K562 (cell line): ENCODE results near the gene RITA1. TPM values are rescaled to one million over a fixed set of nuclear protein-coding genes. Genes with fewer than 3 reads are reported as not detected.

ENCODE experiments used
- ESRRA ChIP-seq: fragments of 450-650 bp; IDR thresholded peaks from 2 replicates; pipeline ENCODE4 v1.6.1; 2014; ENCODE audit warnings: low read depth, mild to moderate bottlenecking, moderate library complexity, borderline replicate concordance
- FOXK2 ChIP-seq, 2 experiments: fragments of 450-650 bp; IDR thresholded peaks in 1 of 2; conservative IDR thresholded peaks in 1 of 2; 2 replicates each; pipeline ENCODE4 v1.6.1; 2016; ENCODE audit warnings: low read depth in 2 of 2, mild to moderate bottlenecking in 1 of 2
- MAFG ChIP-seq: fragments of 450-650 bp; conservative IDR thresholded peaks from 2 replicates; pipeline ENCODE4 v1.6.1; 2016; ENCODE audit warnings: missing genetic modification characterization, missing compliant biosample characterization
- SRF ChIP-seq, 2 experiments: fragments of 250-450, 450-650 bp in 1 of 2; sonication (Bioruptor Pico) in 1 of 2; sonication (generic) in 1 of 2; formaldehyde crosslinking; IDR thresholded peaks; 2 replicates each; pipeline versions ENCODE4 v1.5.0 to v1.5.1; 2020 to 2022; ENCODE audit warnings: mild to moderate bottlenecking in 1 of 2, missing genetic modification reagents in 1 of 2
- TBL1XR1 ChIP-seq, 2 experiments: IDR thresholded peaks; 2 replicates each; pipeline ENCODE4 v1.6.1; 2012; ENCODE audit warnings: improper control_type of control experiment in 2 of 2, low read length in 2 of 2, mild to moderate bottlenecking in 1 of 2
- U2AF1 ChIP-seq: fragments of 200-400 bp; formaldehyde crosslinking; optimal IDR thresholded peaks from 2 replicates; pipeline ENCODE3; 2017; ENCODE audit warnings: mild to moderate bottlenecking, low read depth, low read length, moderate library complexity
- ZC3H11A ChIP-seq: IDR thresholded peaks from 2 replicates; pipeline ENCODE4 v1.6.1; 2012; ENCODE audit warnings: low read depth, low read length, improper control_type of control experiment
- ZFX ChIP-seq: sonication (generic); formaldehyde crosslinking; IDR thresholded peaks from 2 replicates; pipeline ENCODE4 v1.8.0; 2022; ENCODE audit warnings: mild to moderate bottlenecking, missing genetic modification reagents, moderate library complexity
- ZZZ3 ChIP-seq: fragments of 450-650 bp; IDR thresholded peaks from 2 replicates; pipeline ENCODE4 v1.6.1; 2016; ENCODE audit warnings: antibody characterized with exemption, mild to moderate bottlenecking, moderate library complexity
- polyA plus RNA-seq, 8 experiments: library from polyadenylated mRNA; depleted of rRNA in 4 of 8; stranded (reverse) in 5 of 8; unstranded in 3 of 8; fragments of >200 nt; fragmentation: Nextera tagmentation in 2 of 8; fragmentation: Illumina TruSeq in 1 of 8; extraction: Ambion mirVana in 2 of 8; extraction: Trizol in 1 of 8; gene quantifications; 2 replicates each; pipeline versions ENCODE4 v1.2.1 to v1.2.3, GENCODE V29; 2011 to 2014; ENCODE audit warnings: inconsistent platforms in 1 of 8, missing spikeins in 1 of 8
- total RNA-seq, 7 experiments: library from RNA; depleted of rRNA in 6 of 7; stranded (reverse); fragments of >200 nt in 6 of 7; fragmentation: Illumina TruSeq in 2 of 7; extraction: Trizol in 2 of 7; gene quantifications; 2 replicates each; pipeline versions ENCODE4 v1.2.1 to v1.2.3, GENCODE V29; 2011 to 2021; ENCODE audit warnings: low replicate concordance in 1 of 7
- TF ChIP-seq, protein P1 (sequence below): fragments of 450-650 bp; IDR thresholded peaks from 2 replicates; pipeline ENCODE4 v1.6.1; 2014; ENCODE audit warnings: low read depth, mild to moderate bottlenecking, moderate library complexity, borderline replicate concordance
- TF ChIP-seq, protein P2 (sequence below): fragments of 450-650 bp; IDR thresholded peaks from 2 replicates; pipeline ENCODE4 v1.6.1; 2017; ENCODE audit warnings: mild to moderate bottlenecking, moderate library complexity
- TF ChIP-seq, protein P3 (sequence below): fragments of 450-650 bp; IDR thresholded peaks from 2 replicates; pipeline ENCODE4 v1.6.1; 2016; ENCODE audit warnings: mild to moderate bottlenecking, moderate library complexity

RITA1 gene
- total and polyA plus RNA-seq, 9 of the 15 experiments (the other 6 are each of a cell fraction or from before 2014, with no cell fraction given): 2.8 to 40.4 (median 18.0) TPM

DNA sequence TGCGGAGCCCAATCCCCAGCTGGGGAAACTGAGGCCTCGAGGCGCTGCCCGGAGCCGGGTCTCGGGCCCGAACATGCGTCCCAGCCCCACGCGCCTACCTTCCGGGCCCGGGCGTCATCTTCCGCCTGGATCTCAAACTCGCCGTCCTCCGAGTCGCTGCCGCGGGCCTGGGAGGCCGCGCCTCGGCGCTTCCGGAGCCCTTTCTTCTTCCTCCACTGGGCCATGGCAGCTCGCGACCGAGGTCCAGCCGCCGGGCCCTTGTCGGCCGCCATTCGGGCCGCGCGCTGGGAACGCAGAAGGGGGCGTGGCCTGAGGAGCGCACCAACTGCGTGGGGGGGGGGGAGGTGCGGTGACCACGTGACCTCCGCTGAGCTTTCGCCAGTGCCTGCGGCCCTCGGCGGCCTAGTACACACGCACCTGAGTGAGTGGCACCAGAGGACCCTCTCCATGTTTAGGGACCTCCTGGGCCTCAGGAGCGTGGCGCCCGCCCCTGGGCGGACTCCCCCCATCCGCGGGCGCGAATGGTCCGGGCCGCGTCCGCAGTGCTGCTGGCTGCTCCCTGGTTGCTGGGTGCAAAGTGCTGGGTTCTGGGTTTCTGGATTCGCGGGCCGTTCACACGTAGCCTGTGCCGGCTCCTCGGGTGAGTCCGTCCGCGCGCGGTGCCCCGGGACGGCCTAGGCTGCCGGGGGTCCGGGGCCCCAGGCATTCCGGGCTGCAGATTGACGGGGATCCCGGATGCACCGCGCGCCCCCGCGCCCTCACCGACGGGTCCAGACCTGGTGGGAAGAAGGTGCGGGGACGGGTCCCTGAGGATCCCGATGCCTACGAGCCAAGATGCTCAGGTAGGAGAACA lies at the start of gene RITA1, which contains the start of gene DDX54 (continued):
- 0 out of 4 replicates have a peak, but pooled peaks of 1 of the 2 experiments have one; percentile 49 for TF ChIP-seq SRF (CRISPR knock-in tag; IDR thresholded peaks at IDR 0.05)
- TF ChIP-seq, protein P1, sequence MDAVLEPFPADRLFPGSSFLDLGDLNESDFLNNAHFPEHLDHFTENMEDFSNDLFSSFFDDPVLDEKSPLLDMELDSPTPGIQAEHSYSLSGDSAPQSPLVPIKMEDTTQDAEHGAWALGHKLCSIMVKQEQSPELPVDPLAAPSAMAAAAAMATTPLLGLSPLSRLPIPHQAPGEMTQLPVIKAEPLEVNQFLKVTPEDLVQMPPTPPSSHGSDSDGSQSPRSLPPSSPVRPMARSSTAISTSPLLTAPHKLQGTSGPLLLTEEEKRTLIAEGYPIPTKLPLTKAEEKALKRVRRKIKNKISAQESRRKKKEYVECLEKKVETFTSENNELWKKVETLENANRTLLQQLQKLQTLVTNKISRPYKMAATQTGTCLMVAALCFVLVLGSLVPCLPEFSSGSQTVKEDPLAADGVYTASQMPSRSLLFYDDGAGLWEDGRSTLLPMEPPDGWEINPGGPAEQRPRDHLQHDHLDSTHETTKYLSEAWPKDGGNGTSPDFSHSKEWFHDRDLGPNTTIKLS: peak; percentile 48; the same call in 1 of the 2 replicates
- TF ChIP-seq ZC3H11A: no peak
- no peak for TF ChIP-seq MAFG (tag)
- no peak for TF ChIP-seq ESRRA
- TF ChIP-seq, protein P2, sequence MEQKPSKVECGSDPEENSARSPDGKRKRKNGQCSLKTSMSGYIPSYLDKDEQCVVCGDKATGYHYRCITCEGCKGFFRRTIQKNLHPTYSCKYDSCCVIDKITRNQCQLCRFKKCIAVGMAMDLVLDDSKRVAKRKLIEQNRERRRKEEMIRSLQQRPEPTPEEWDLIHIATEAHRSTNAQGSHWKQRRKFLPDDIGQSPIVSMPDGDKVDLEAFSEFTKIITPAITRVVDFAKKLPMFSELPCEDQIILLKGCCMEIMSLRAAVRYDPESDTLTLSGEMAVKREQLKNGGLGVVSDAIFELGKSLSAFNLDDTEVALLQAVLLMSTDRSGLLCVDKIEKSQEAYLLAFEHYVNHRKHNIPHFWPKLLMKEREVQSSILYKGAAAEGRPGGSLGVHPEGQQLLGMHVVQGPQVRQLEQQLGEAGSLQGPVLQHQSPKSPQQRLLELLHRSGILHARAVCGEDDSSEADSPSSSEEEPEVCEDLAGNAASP: no peak
- TF ChIP-seq ZFX (CRISPR knock-in tag): peak; percentile 99
- TF ChIP-seq, protein P3, sequence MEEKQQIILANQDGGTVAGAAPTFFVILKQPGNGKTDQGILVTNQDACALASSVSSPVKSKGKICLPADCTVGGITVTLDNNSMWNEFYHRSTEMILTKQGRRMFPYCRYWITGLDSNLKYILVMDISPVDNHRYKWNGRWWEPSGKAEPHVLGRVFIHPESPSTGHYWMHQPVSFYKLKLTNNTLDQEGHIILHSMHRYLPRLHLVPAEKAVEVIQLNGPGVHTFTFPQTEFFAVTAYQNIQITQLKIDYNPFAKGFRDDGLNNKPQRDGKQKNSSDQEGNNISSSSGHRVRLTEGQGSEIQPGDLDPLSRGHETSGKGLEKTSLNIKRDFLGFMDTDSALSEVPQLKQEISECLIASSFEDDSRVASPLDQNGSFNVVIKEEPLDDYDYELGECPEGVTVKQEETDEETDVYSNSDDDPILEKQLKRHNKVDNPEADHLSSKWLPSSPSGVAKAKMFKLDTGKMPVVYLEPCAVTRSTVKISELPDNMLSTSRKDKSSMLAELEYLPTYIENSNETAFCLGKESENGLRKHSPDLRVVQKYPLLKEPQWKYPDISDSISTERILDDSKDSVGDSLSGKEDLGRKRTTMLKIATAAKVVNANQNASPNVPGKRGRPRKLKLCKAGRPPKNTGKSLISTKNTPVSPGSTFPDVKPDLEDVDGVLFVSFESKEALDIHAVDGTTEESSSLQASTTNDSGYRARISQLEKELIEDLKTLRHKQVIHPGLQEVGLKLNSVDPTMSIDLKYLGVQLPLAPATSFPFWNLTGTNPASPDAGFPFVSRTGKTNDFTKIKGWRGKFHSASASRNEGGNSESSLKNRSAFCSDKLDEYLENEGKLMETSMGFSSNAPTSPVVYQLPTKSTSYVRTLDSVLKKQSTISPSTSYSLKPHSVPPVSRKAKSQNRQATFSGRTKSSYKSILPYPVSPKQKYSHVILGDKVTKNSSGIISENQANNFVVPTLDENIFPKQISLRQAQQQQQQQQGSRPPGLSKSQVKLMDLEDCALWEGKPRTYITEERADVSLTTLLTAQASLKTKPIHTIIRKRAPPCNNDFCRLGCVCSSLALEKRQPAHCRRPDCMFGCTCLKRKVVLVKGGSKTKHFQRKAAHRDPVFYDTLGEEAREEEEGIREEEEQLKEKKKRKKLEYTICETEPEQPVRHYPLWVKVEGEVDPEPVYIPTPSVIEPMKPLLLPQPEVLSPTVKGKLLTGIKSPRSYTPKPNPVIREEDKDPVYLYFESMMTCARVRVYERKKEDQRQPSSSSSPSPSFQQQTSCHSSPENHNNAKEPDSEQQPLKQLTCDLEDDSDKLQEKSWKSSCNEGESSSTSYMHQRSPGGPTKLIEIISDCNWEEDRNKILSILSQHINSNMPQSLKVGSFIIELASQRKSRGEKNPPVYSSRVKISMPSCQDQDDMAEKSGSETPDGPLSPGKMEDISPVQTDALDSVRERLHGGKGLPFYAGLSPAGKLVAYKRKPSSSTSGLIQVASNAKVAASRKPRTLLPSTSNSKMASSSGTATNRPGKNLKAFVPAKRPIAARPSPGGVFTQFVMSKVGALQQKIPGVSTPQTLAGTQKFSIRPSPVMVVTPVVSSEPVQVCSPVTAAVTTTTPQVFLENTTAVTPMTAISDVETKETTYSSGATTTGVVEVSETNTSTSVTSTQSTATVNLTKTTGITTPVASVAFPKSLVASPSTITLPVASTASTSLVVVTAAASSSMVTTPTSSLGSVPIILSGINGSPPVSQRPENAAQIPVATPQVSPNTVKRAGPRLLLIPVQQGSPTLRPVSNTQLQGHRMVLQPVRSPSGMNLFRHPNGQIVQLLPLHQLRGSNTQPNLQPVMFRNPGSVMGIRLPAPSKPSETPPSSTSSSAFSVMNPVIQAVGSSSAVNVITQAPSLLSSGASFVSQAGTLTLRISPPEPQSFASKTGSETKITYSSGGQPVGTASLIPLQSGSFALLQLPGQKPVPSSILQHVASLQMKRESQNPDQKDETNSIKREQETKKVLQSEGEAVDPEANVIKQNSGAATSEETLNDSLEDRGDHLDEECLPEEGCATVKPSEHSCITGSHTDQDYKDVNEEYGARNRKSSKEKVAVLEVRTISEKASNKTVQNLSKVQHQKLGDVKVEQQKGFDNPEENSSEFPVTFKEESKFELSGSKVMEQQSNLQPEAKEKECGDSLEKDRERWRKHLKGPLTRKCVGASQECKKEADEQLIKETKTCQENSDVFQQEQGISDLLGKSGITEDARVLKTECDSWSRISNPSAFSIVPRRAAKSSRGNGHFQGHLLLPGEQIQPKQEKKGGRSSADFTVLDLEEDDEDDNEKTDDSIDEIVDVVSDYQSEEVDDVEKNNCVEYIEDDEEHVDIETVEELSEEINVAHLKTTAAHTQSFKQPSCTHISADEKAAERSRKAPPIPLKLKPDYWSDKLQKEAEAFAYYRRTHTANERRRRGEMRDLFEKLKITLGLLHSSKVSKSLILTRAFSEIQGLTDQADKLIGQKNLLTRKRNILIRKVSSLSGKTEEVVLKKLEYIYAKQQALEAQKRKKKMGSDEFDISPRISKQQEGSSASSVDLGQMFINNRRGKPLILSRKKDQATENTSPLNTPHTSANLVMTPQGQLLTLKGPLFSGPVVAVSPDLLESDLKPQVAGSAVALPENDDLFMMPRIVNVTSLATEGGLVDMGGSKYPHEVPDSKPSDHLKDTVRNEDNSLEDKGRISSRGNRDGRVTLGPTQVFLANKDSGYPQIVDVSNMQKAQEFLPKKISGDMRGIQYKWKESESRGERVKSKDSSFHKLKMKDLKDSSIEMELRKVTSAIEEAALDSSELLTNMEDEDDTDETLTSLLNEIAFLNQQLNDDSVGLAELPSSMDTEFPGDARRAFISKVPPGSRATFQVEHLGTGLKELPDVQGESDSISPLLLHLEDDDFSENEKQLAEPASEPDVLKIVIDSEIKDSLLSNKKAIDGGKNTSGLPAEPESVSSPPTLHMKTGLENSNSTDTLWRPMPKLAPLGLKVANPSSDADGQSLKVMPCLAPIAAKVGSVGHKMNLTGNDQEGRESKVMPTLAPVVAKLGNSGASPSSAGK: peak; percentile 90
- TF ChIP-seq U2AF1: peak; percentile 72
- TF ChIP-seq FOXK2 (conservative IDR thresholded peaks at IDR 0.05 in 1 of 2, IDR thresholded peaks at IDR 0.05 in 1 of 2; ENCODE audit: low read depth in 2 of 2): peak in 1 of 2 experiments; percentile 99; a peak in 2 of 4 replicates
- no peak for TF ChIP-seq TBL1XR1 (IDR thresholded peaks at IDR 0.05; ENCODE audit: low read length in 2 of 2)
- TF ChIP-seq ZZZ3: no peak; the same call in 1 of the 2 replicates
